SH-SY5Y (cell line): Measurements from ENCODE around the gene SPACA4.

ENCODE experiments used
- GATA2 ChIP-seq: IDR thresholded peaks from 2 replicates; pipeline ENCODE4 v1.6.1; 2011; ENCODE audit warnings: mild to moderate bottlenecking, low read depth, low read length
- GATA3 ChIP-seq: IDR thresholded peaks from 2 replicates; pipeline ENCODE4 v1.6.1; 2011; ENCODE audit warnings: low read depth, mild to moderate bottlenecking, low read length, moderate library complexity

DNA sequence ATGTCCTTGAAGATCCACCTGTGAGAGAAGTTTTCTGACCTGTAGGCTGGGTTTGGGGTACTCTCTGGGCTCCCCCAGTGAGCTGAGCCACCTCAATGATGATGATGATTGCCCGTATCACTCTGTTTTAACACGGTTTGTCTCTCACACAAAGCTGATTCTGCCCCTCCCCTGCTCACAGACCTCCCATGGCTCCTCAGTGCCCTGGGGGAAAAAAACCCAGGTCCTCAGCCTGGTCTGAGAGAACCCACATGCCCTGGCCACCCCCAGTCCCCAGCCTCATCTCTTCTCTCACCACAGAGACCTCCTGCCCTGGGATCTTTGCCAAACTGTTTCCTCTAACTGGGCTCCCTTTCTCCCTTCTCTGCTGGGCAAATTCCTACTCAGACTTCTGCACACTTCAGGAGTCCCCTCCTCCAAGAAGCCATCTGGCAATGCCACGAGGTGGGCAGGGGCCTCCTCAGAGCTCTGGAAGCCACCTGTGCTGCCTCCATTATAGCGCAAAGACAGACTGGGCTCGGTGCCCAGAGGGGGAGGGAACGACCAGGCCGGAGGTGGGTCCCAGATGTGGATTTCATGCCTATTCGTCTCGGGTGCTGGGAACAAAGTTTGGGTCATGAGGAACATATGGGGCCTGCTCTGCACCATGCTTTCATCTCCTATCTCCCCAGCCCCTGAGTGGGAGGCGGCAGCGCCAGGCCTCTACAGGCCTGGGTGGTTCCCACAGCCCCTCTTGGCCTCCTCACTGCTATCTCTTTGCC lies 47.9 kb downstream of the SPACA4 start:
- no peak for TF ChIP-seq GATA3
- TF ChIP-seq GATA2, result no peak
